GM23338 (cell line): ENCODE results near the gene SRGN. TPM values are rescaled to one million over a fixed set of nuclear protein-coding genes. Genes with fewer than 3 reads are reported as not detected.

ENCODE experiments used
- ATAC-seq: fragments of 200-7000 bp; cut with Tn5 transposase; 3 replicates; pipeline ENCODE4 v1.9.1; 2020
- DNase-seq: peaks from one replicate; pipeline ENCODE4 v3.0.0-alpha.2; 2015; ENCODE audit warnings: low spot score
- H2AFZ ChIP-seq: fragments of 200-600 bp; sonication (generic); 2 replicates; pipeline ENCODE4 v1.8.0; 2016; ENCODE audit warnings: antibody characterized with exemption, mild to moderate bottlenecking, moderate library complexity
- H3F3A ChIP-seq: fragments of 200-600 bp; sonication (generic); replicated peaks from 2 replicates; pipeline ENCODE4 v1.8.0; 2017; ENCODE audit warnings: antibody characterized with exemption, mixed run types, low read depth
- H3K27ac ChIP-seq: fragments of 200-600 bp; sonication (generic); 2 replicates; pipeline ENCODE4 v1.6.1; 2016; ENCODE audit warnings: low read depth
- H3K27me3 ChIP-seq: fragments of 200-600 bp; sonication (generic); 2 replicates; pipeline ENCODE4 v1.8.0; 2016; ENCODE audit warnings: mild to moderate bottlenecking, mixed run types, moderate library complexity; ENCODE audit not compliant: insufficient read depth
- H3K36me3 ChIP-seq: fragments of 200-600 bp; sonication (generic); 2 replicates; pipeline ENCODE4 v1.8.0; 2016; ENCODE audit warnings: mild to moderate bottlenecking; ENCODE audit not compliant: insufficient read depth
- H3K4me1 ChIP-seq: fragments of 200-600 bp; sonication (generic); 2 replicates; pipeline ENCODE4 v1.8.0; 2016; ENCODE audit warnings: mild to moderate bottlenecking, moderate library complexity; ENCODE audit not compliant: insufficient read depth
- H3K4me2 ChIP-seq: fragments of 200-600 bp; sonication (generic); 2 replicates; pipeline ENCODE4 v1.7.1; 2017; ENCODE audit warnings: mixed run types
- H3K4me3 ChIP-seq: fragments of 200-600 bp; sonication (generic); 2 replicates; pipeline ENCODE4 v1.6.1; 2016; ENCODE audit warnings: mixed run types
- H3K79me2 ChIP-seq: fragments of 200-600 bp; sonication (generic); replicated peaks from 2 replicates; pipeline ENCODE4 v1.8.0; 2017; ENCODE audit warnings: mild to moderate bottlenecking; ENCODE audit not compliant: insufficient read depth
- H3K9me2 ChIP-seq: fragments of 200-600 bp; sonication (generic); 2 replicates; pipeline ENCODE4 v1.8.0; 2017; ENCODE audit not compliant: insufficient read depth
- H4K20me1 ChIP-seq: fragments of 200-600 bp; sonication (generic); replicated peaks from 2 replicates; pipeline ENCODE4 v1.8.0; 2017; ENCODE audit warnings: mild to moderate bottlenecking; ENCODE audit not compliant: insufficient read depth
- H3K27ac Mint-ChIP-seq: 2 replicates; pipeline ENCODE4 v1.8.0; 2020; ENCODE audit warnings: inconsistent platforms, mild to moderate bottlenecking, moderate library complexity, mixed read lengths
- H3K27me3 Mint-ChIP-seq: 3 replicates; pipeline ENCODE4 v1.8.0; 2022; ENCODE audit warnings: low read depth, mild to moderate bottlenecking, moderate library complexity, mixed read lengths, inconsistent platforms; ENCODE audit not compliant: insufficient read depth, poor library complexity
- H3K36me3 Mint-ChIP-seq: 3 replicates; pipeline ENCODE4 v1.8.0; 2021; ENCODE audit warnings: low read depth, mild to moderate bottlenecking, inconsistent platforms, moderate library complexity, mixed read lengths
- H3K4me1 Mint-ChIP-seq: 3 replicates; pipeline ENCODE4 v1.8.0; 2020; ENCODE audit warnings: mild to moderate bottlenecking, inconsistent platforms, mixed read lengths
- H3K4me3 Mint-ChIP-seq: 3 replicates; pipeline ENCODE4 v1.8.0; 2021; ENCODE audit warnings: moderate library complexity, mild to moderate bottlenecking, inconsistent platforms, mixed read lengths
- H3K9me3 Mint-ChIP-seq: 3 replicates; pipeline ENCODE4 v1.8.0; 2020; ENCODE audit warnings: moderate library complexity, mild to moderate bottlenecking, inconsistent platforms, mixed read lengths
- CTCF ChIP-seq, 2 experiments: fragments of 200-600 bp in 1 of 2; sonication (generic) in 1 of 2; conservative IDR thresholded peaks; 2 replicates each; pipeline versions ENCODE4 v1.5.1 to v1.6.1; 2016 to 2017; ENCODE audit warnings: antibody characterized with exemption in 2 of 2, low read depth in 2 of 2, mild to moderate bottlenecking in 2 of 2, moderate library complexity in 1 of 2
- EZH2 ChIP-seq: fragments of 200-600 bp; sonication (generic); IDR thresholded peaks from one replicate; pipeline ENCODE4 v1.8.0; 2017; ENCODE audit warnings: antibody characterized with exemption, mild to moderate bottlenecking, low read depth; ENCODE audit not compliant: unreplicated experiment
- JUNB ChIP-seq: IDR thresholded peaks from one replicate; pipeline ENCODE4 v1.6.1; 2016; ENCODE audit warnings: antibody characterized with exemption; ENCODE audit not compliant: unreplicated experiment
- NANOG ChIP-seq: IDR thresholded peaks from 2 replicates; pipeline ENCODE4 v1.6.1; 2016; ENCODE audit warnings: antibody characterized with exemption, borderline replicate concordance
- POLR2AphosphoS5 ChIP-seq: IDR thresholded peaks from 2 replicates; pipeline ENCODE4 v1.6.1; 2016; ENCODE audit warnings: antibody characterized with exemption, low read depth
- STAT1 ChIP-seq: IDR thresholded peaks from one replicate; pipeline ENCODE4 v1.6.1; 2016; ENCODE audit warnings: antibody characterized with exemption; ENCODE audit not compliant: unreplicated experiment
- ZNF114 ChIP-seq: fragments of 250-450 bp; sonication (Bioruptor Pico); IDR thresholded peaks from 2 replicates; pipeline ENCODE4 v1.5.0; 2020; ENCODE audit warnings: mild to moderate bottlenecking, moderate library complexity
- ZNF331 ChIP-seq: fragments of 250-450 bp; sonication (Bioruptor Pico); IDR thresholded peaks from 2 replicates; pipeline ENCODE4 v1.5.0; 2020; ENCODE audit warnings: low read depth, mild to moderate bottlenecking, moderate library complexity
- polyA plus RNA-seq: library from polyadenylated mRNA; unstranded; fragments of >200 nt; fragmentation: Nextera tagmentation; extraction: Ambion mirVana; gene quantifications from 2 replicates; pipeline ENCODE4 v1.2.1, GENCODE V29; 2016
- total RNA-seq: library from RNA; depleted of rRNA; stranded (reverse); fragments of >200 nt; shearing (Covaris generic); gene quantifications from 2 replicates; pipeline ENCODE4 v1.2.3, GENCODE V29; 2014
- TF ChIP-seq, protein P1 (sequence below): IDR thresholded peaks from one replicate; pipeline ENCODE4 v1.6.1; 2018; ENCODE audit warnings: antibody characterized with exemption; ENCODE audit not compliant: unreplicated experiment
- TF ChIP-seq, protein P2 (sequence below): fragments of 250-450 bp; sonication (Bioruptor Pico); IDR thresholded peaks from 2 replicates; pipeline ENCODE4 v1.5.0; 2020; ENCODE audit warnings: mild to moderate bottlenecking, moderate library complexity

SRGN gene
- total and polyA plus RNA-seq, 2 experiments from 2014 or later, result not detected

- TF ChIP-seq EZH2, result no peak
- no peak for TF ChIP-seq ZNF114
- no peak for TF ChIP-seq JUNB
- TF ChIP-seq ZNF331, result no peak
These were observed 19.8 kb downstream of the SRGN start (continued) for GRCh38 chr10:69107699-69108098.

DNA sequence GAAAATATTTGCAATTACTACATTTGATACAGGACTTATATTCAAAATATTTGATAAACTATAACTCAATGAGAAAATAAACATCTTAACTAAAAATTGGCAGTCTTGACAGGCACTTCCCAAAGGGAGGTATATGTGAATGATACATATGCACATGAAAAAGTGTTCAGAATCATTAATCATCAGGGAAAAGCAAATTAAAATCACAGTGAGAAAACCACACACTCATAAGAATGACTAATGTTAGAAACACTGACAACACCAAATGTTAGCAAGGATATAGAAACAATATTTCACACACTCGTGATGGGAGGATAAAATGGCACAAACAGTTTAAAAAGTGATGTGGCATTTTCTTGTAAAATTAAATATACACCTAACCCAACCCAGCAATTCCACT is 32.0 kb downstream of the SRGN start:
- no peaks in the 10 kb centered on the region for H3K36me3 Mint-ChIP-seq
- Histone ChIP-seq H3K27me3 (no peaks in the 10 kb centered on the region), H3K79me2 (peaks cover under 1% of the 10 kb centered on the region), H2AFZ (no peak overlapping the region), H3K4me1 (peaks cover 7% of the 10 kb centered on the region; the same call in 1 of the 2 replicates), H3K4me2 (no peak overlapping the region), H4K20me1 (no peaks in the 10 kb centered on the region), H3K4me3 (no peak overlapping the region), H3F3A (peaks cover 4% of the 10 kb centered on the region), H3K27ac (no peak overlapping the region), H3K9me2 (no peaks in the 10 kb centered on the region), H3K36me3 (no peaks in the 10 kb centered on the region)
- no peak for DNase-seq
- peaks cover 4% of the 10 kb centered on the region for H3K27me3 Mint-ChIP-seq
- H3K4me3 Mint-ChIP-seq, result no peak overlapping the region
- no peak for TF ChIP-seq CTCF (conservative IDR thresholded peaks at IDR 0.05; ENCODE audit: low read depth in 2 of 2)
- no peak for TF ChIP-seq STAT1
- no peak for TF ChIP-seq POLR2AphosphoS5
- TF ChIP-seq, protein P1, sequence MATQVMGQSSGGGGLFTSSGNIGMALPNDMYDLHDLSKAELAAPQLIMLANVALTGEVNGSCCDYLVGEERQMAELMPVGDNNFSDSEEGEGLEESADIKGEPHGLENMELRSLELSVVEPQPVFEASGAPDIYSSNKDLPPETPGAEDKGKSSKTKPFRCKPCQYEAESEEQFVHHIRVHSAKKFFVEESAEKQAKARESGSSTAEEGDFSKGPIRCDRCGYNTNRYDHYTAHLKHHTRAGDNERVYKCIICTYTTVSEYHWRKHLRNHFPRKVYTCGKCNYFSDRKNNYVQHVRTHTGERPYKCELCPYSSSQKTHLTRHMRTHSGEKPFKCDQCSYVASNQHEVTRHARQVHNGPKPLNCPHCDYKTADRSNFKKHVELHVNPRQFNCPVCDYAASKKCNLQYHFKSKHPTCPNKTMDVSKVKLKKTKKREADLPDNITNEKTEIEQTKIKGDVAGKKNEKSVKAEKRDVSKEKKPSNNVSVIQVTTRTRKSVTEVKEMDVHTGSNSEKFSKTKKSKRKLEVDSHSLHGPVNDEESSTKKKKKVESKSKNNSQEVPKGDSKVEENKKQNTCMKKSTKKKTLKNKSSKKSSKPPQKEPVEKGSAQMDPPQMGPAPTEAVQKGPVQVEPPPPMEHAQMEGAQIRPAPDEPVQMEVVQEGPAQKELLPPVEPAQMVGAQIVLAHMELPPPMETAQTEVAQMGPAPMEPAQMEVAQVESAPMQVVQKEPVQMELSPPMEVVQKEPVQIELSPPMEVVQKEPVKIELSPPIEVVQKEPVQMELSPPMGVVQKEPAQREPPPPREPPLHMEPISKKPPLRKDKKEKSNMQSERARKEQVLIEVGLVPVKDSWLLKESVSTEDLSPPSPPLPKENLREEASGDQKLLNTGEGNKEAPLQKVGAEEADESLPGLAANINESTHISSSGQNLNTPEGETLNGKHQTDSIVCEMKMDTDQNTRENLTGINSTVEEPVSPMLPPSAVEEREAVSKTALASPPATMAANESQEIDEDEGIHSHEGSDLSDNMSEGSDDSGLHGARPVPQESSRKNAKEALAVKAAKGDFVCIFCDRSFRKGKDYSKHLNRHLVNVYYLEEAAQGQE, result no peak
- TF ChIP-seq, protein P2, sequence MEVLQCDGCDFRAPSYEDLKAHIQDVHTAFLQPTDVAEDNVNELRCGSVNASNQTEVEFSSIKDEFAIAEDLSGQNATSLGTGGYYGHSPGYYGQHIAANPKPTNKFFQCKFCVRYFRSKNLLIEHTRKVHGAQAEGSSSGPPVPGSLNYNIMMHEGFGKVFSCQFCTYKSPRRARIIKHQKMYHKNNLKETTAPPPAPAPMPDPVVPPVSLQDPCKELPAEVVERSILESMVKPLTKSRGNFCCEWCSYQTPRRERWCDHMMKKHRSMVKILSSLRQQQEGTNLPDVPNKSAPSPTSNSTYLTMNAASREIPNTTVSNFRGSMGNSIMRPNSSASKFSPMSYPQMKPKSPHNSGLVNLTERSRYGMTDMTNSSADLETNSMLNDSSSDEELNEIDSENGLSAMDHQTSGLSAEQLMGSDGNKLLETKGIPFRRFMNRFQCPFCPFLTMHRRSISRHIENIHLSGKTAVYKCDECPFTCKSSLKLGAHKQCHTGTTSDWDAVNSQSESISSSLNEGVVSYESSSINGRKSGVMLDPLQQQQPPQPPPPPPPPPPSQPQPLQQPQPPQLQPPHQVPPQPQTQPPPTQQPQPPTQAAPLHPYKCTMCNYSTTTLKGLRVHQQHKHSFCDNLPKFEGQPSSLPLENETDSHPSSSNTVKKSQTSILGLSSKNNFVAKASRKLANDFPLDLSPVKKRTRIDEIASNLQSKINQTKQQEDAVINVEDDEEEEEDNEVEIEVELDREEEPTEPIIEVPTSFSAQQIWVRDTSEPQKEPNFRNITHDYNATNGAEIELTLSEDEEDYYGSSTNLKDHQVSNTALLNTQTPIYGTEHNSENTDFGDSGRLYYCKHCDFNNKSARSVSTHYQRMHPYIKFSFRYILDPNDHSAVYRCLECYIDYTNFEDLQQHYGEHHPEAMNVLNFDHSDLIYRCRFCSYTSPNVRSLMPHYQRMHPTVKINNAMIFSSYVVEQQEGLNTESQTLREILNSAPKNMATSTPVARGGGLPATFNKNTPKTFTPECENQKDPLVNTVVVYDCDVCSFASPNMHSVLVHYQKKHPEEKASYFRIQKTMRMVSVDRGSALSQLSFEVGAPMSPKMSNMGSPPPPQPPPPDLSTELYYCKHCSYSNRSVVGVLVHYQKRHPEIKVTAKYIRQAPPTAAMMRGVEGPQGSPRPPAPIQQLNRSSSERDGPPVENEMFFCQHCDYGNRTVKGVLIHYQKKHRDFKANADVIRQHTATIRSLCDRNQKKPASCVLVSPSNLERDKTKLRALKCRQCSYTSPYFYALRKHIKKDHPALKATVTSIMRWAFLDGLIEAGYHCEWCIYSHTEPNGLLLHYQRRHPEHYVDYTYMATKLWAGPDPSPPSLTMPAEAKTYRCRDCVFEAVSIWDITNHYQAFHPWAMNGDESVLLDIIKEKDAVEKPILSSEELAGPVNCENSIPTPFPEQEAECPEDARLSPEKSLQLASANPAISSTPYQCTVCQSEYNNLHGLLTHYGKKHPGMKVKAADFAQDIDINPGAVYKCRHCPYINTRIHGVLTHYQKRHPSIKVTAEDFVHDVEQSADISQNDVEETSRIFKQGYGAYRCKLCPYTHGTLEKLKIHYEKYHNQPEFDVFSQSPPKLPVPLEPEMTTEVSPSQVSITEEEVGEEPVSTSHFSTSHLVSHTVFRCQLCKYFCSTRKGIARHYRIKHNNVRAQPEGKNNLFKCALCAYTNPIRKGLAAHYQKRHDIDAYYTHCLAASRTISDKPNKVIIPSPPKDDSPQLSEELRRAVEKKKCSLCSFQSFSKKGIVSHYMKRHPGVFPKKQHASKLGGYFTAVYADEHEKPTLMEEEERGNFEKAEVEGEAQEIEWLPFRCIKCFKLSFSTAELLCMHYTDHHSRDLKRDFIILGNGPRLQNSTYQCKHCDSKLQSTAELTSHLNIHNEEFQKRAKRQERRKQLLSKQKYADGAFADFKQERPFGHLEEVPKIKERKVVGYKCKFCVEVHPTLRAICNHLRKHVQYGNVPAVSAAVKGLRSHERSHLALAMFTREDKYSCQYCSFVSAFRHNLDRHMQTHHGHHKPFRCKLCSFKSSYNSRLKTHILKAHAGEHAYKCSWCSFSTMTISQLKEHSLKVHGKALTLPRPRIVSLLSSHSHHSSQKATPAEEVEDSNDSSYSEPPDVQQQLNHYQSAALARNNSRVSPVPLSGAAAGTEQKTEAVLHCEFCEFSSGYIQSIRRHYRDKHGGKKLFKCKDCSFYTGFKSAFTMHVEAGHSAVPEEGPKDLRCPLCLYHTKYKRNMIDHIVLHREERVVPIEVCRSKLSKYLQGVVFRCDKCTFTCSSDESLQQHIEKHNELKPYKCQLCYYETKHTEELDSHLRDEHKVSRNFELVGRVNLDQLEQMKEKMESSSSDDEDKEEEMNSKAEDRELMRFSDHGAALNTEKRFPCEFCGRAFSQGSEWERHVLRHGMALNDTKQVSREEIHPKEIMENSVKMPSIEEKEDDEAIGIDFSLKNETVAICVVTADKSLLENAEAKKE, result no peak
- TF ChIP-seq NANOG, result no peak
- no peak for TF ChIP-seq ZNF331
- no peak overlapping the region for H3K27ac Mint-ChIP-seq
- peaks cover 10% of the 10 kb centered on the region; the same call in 2 of the 3 replicates for H3K4me1 Mint-ChIP-seq
- no peaks in the 10 kb centered on the region for H3K9me3 Mint-ChIP-seq
- ATAC-seq, result no peak
